ENCODE data around the gene MEIKIN.

The MEIKIN gene

DNA sequence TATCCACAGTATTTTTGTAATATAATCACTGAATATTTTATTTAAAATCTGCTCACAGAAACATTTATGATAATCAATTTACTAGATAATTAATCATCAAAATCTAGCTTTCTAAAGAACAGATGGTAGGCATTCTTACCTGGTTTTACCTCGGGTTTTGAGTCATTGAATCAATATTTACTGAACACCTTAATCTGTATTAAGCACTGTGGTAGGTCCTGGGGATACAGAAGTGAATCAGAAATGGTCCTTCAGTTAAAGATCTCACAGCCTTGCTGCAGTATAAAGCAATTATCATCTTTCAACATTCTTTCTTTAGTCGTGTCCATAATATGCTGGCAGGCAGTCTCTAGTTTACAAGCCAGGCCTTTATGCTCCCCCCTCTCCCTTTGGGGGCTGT, 2.0 kb upstream of the MEIKIN start:
- in situ Hi-C loops (cut with MboI; ENCODE audit: low pct_unique_long_range_greater_than_20kb, low sequenced_read_pairs, unreplicated experiment): no loop called here
- no peak for DNase-seq (ENCODE audit: low spot score)
- TF ChIP-seq, protein P1, sequence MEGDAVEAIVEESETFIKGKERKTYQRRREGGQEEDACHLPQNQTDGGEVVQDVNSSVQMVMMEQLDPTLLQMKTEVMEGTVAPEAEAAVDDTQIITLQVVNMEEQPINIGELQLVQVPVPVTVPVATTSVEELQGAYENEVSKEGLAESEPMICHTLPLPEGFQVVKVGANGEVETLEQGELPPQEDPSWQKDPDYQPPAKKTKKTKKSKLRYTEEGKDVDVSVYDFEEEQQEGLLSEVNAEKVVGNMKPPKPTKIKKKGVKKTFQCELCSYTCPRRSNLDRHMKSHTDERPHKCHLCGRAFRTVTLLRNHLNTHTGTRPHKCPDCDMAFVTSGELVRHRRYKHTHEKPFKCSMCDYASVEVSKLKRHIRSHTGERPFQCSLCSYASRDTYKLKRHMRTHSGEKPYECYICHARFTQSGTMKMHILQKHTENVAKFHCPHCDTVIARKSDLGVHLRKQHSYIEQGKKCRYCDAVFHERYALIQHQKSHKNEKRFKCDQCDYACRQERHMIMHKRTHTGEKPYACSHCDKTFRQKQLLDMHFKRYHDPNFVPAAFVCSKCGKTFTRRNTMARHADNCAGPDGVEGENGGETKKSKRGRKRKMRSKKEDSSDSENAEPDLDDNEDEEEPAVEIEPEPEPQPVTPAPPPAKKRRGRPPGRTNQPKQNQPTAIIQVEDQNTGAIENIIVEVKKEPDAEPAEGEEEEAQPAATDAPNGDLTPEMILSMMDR (IDR thresholded peaks at IDR 0.05; ENCODE audit: extremely low read depth, insufficient read depth, missing control alignments): no peak

- DNase-seq (ENCODE audit: low spot score): no peak
- TF ChIP-seq, protein P1 (IDR thresholded peaks at IDR 0.05; ENCODE audit: extremely low read depth, insufficient read depth, missing control alignments): no peak
- in situ Hi-C loops (cut with MboI; ENCODE audit: low pct_unique_long_range_greater_than_20kb, low sequenced_read_pairs, unreplicated experiment): no loop called here
Observed at GRCh38 chr5:131944702-131945550, 537 bp downstream of the MEIKIN start.

- no peak for DNase-seq (ENCODE audit: low spot score)
- TF ChIP-seq, protein P1 (IDR thresholded peaks at IDR 0.05; ENCODE audit: extremely low read depth, insufficient read depth, missing control alignments): no peak
- in situ Hi-C loops (cut with MboI; ENCODE audit: low pct_unique_long_range_greater_than_20kb, low sequenced_read_pairs, unreplicated experiment): no loop called here
Observed at GRCh38 chr5:131943916-131944315, 1.5 kb downstream of the MEIKIN start.

- in situ Hi-C loops (cut with MboI; ENCODE audit: low pct_unique_long_range_greater_than_20kb, low sequenced_read_pairs, unreplicated experiment): no loop called here
- TF ChIP-seq, protein P1 (IDR thresholded peaks at IDR 0.05; ENCODE audit: extremely low read depth, insufficient read depth, missing control alignments): no peak
- no peak for DNase-seq (ENCODE audit: low spot score)
Observed at GRCh38 chr5:131942016-131942415, 3.4 kb downstream of the MEIKIN start.

- DNase-seq (ENCODE audit: low spot score): no peak
- in situ Hi-C loops (cut with MboI; ENCODE audit: low pct_unique_long_range_greater_than_20kb, low sequenced_read_pairs, unreplicated experiment): no loop called here
- TF ChIP-seq, protein P1 (IDR thresholded peaks at IDR 0.05; ENCODE audit: extremely low read depth, insufficient read depth, missing control alignments): no peak
Observed at GRCh38 chr5:131939690-131940345, 5.6 kb downstream of the MEIKIN start.

DNA sequence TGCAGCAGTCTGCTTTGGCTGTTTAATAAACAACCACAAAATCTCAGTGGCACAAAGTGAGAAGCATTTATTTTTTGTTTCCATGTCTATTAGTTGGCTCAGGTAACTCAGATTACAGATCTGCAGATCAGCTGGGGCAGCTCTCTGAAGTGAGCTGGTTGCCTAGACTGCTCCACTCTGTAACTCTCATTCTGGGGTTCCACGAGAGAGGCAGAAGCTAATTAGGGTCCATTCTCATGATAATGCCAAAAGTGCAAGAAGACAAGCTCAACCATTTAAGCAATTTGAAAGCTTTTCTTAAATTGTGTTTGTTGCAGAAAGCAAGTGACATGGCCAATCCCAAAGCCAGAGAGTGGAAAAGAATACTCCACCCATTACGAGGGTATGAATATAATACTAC, 13.2 kb downstream of the MEIKIN start:
- no peak for DNase-seq (ENCODE audit: low spot score)
- TF ChIP-seq, protein P1 (IDR thresholded peaks at IDR 0.05; ENCODE audit: extremely low read depth, insufficient read depth, missing control alignments): no peak
- in situ Hi-C loops (cut with MboI; ENCODE audit: low pct_unique_long_range_greater_than_20kb, low sequenced_read_pairs, unreplicated experiment): no loop called here

All from GM13977 (cell line).